Endothelial cell (in vitro differentiated cells): ENCODE data around the gene FUCA1. TPM values are rescaled to one million over a fixed set of nuclear protein-coding genes. Genes with fewer than 3 reads are reported as not detected.
"Not testable (repeated sequence)": the region's sequence is repeated elsewhere in the genome, so short reads cannot be mapped to it uniquely, and the experiment has no call there.

ENCODE experiments used
- DNase-seq: peaks from one replicate; pipeline ENCODE4 v3.0.0; 2021; ENCODE audit warnings: low spot score
- H3K27ac Mint-ChIP-seq: one replicate; pipeline ENCODE4 v1.8.0; 2021; ENCODE audit warnings: mixed read lengths, inconsistent platforms; ENCODE audit not compliant: unreplicated experiment
- H3K27me3 Mint-ChIP-seq: one replicate; pipeline ENCODE4 v1.8.0; 2021; ENCODE audit warnings: mild to moderate bottlenecking, moderate library complexity, mixed read lengths, inconsistent platforms; ENCODE audit not compliant: unreplicated experiment
- H3K36me3 Mint-ChIP-seq: one replicate; pipeline ENCODE4 v1.8.0; 2021; ENCODE audit warnings: mild to moderate bottlenecking, low read depth, mixed read lengths, inconsistent platforms; ENCODE audit not compliant: unreplicated experiment
- H3K4me1 Mint-ChIP-seq: one replicate; pipeline ENCODE4 v1.8.0; 2021; ENCODE audit warnings: mild to moderate bottlenecking, mixed read lengths, inconsistent platforms; ENCODE audit not compliant: unreplicated experiment
- H3K4me3 Mint-ChIP-seq: one replicate; pipeline ENCODE4 v1.8.0; 2021; ENCODE audit warnings: mild to moderate bottlenecking, mixed read lengths, inconsistent platforms; ENCODE audit not compliant: unreplicated experiment
- H3K9me3 Mint-ChIP-seq: one replicate; pipeline ENCODE4 v1.8.0; 2021; ENCODE audit warnings: mixed read lengths, inconsistent platforms; ENCODE audit not compliant: unreplicated experiment
- total RNA-seq: library from RNA; stranded (reverse); fragmentation: NEBNext Ultra II Directional; extraction: Animal tissue kit (Norgen Biotek cat#: 25700); gene quantifications from one replicate; pipeline ENCODE4 v1.2.1, GENCODE V29; 2021; ENCODE audit not compliant: unreplicated experiment
- TF ChIP-seq, protein P1 (sequence below): fragments of 200-600 bp; sonication (generic); IDR thresholded peaks from one replicate; pipeline ENCODE4 v1.5.0; 2021; ENCODE audit warnings: antibody characterized with exemption; ENCODE audit not compliant: unreplicated experiment

FUCA1 gene
- total RNA-seq, 1 donor from 2014 or later = 6.1 TPM

DNA sequence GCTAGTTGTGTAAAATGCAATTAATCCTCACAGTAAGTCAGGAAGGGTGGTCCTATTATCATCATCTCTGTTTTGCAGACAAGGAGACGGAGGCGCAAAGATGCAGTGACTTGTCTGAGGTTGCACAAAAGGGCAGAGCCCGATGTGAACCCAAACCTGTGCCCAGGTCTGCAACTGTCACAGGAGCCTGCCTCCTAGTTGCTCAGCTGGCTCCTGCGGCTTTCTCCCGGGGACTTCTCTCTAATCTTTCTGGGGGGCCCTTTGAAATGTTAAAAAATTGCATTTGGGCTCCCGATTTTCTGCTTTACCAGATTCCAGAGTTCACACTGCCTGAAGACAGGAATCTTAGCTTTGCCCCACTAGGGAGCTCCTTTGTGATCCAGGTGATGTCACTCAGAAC is 35.7 kb upstream of the FUCA1 start:
- Mint-ChIP-seq H3K27ac (no peak overlapping the region), H3K27me3 (peaks cover 19% of the 10 kb centered on the region), H3K9me3 (no peaks in the 10 kb centered on the region), H3K4me1 (no peaks in the 10 kb centered on the region), H3K36me3 (no peaks in the 10 kb centered on the region), H3K4me3 (no peak overlapping the region)
- no peak for DNase-seq
- TF ChIP-seq, protein P1, sequence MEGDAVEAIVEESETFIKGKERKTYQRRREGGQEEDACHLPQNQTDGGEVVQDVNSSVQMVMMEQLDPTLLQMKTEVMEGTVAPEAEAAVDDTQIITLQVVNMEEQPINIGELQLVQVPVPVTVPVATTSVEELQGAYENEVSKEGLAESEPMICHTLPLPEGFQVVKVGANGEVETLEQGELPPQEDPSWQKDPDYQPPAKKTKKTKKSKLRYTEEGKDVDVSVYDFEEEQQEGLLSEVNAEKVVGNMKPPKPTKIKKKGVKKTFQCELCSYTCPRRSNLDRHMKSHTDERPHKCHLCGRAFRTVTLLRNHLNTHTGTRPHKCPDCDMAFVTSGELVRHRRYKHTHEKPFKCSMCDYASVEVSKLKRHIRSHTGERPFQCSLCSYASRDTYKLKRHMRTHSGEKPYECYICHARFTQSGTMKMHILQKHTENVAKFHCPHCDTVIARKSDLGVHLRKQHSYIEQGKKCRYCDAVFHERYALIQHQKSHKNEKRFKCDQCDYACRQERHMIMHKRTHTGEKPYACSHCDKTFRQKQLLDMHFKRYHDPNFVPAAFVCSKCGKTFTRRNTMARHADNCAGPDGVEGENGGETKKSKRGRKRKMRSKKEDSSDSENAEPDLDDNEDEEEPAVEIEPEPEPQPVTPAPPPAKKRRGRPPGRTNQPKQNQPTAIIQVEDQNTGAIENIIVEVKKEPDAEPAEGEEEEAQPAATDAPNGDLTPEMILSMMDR = no peak

DNA sequence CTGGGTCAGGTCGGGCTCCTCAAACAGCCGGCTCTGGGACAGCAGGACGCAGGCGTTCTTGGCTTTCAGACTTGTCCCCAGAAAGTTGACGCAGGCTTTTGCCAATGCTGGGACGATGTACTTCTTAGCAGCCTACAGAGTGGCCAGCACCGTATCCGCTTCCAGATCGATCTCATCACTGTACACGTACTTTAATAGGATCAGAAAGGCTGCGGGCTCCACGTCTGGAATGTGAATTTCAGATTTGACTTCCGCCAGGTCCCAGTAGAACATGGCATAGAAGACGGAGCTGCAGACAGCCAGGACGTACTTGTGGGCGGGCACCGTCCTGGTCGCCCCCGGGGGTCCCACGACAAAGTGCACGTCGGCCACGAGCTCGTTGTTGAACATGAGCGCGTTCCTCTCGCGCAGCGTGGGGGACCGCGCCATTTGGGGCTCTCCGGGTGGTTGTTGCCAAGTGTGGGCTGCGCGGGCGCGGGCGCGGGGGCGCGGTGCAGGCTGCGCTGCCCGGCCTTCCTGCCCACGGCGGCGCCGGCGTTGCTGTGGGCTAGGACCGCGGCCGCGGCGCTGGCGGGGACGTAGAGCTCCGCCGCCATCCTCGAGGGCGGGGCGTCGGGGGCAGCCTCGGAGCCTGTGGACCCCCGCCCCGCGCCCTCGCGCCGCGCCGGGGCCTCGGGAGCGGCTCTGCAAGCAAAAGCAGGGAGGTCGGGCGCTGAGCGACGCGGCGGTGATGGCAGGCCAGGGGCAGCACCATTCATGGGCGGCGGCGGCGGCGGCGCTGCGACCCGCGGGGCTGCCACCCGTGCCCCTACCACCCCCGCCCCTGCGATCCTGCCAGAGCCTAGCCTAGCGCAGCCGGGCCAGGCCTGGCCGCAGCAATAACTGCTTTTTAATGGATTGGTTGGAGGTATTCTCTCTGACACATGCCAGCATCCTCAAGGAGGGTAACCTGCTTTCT is 34.5 kb upstream of the FUCA1 start:
- Mint-ChIP-seq H3K4me1 (no peaks in the 10 kb centered on the region), H3K9me3 (no peaks in the 10 kb centered on the region), H3K4me3 (no peak overlapping the region), H3K27me3 (peaks cover 19% of the 10 kb centered on the region), H3K27ac (no peak overlapping the region), H3K36me3 (no peaks in the 10 kb centered on the region)
- TF ChIP-seq, protein P1 = no peak
- no peak for DNase-seq

DNA sequence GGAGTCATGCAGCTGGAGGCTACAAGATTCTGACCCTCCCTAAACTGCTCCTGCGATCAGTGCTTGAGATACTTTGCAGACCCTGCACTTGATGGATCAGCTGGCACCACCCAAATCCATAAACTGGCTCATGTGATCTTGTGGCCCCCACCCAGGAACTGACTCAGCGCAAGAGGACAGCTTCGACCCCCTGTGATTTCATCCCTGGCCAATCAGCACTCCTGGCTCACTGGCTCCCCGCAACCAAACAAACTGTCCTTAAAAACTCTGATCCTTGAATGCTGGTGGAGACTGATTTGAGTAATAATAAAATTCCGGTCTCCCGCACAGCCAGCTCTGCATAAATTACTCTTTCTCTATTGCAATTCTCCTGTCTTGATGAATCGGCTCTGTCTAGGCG is 31.9 kb upstream of the FUCA1 start:
- H3K4me1 Mint-ChIP-seq, H3K36me3 Mint-ChIP-seq, H3K27ac Mint-ChIP-seq, H3K9me3 Mint-ChIP-seq, DNase-seq, H3K4me3 Mint-ChIP-seq: not testable (repeated sequence)
- peaks cover 20% of the 10 kb centered on the region for H3K27me3 Mint-ChIP-seq

DNA sequence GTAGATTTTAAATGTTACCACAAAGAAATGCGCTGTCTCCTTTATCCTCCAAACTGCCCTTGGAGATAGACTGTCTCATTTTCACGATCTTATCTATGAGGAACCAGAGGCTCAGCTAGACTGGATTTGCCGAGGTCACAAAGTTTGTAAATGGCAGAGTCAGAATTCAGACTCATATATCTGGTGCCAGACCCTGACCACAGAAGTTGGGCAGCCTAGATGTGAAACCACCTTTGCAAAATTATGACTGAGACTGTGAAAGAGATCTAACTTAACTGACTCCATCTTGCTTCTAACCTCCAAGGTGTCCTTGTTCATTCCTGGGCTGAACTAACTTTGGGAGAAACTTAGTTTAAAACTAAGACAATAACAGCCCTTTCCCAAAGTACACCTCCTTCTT is 31.0 kb upstream of the FUCA1 start:
- H3K27me3 Mint-ChIP-seq = peaks cover 20% of the 10 kb centered on the region
- no peak overlapping the region for H3K27ac Mint-ChIP-seq
- H3K9me3 Mint-ChIP-seq = no peaks in the 10 kb centered on the region
- DNase-seq = no peak
- TF ChIP-seq, protein P1 = no peak
- no peak overlapping the region for H3K4me3 Mint-ChIP-seq
- H3K4me1 Mint-ChIP-seq = peaks cover 6% of the 10 kb centered on the region
- H3K36me3 Mint-ChIP-seq = no peaks in the 10 kb centered on the region

DNA sequence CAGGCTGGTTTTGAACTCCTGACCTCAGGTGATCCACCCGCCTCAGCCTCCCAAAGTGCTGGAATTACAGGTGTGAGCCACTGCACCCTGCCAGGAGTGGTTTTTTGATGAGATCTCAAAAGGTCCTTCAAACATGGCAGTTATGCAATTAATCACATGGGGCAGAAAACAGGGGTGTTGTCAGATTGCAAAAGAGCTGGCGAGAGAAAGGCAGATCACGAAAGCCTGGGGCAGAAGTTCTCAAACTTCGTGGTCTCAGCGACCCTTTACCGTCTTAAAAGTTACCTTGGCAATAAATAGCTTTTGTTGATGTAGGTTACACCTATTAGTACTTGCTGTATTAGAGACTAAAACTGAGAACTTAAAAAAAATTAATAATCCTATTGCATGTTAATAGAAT is 29.0 kb upstream of the FUCA1 start:
- H3K27ac Mint-ChIP-seq = no peak overlapping the region
- no peaks in the 10 kb centered on the region for H3K36me3 Mint-ChIP-seq

More for the DNA sequence above, 29.0 kb upstream of the FUCA1 start:
- Mint-ChIP-seq H3K4me3 (no peak overlapping the region), H3K4me1 (peaks cover 6% of the 10 kb centered on the region), H3K9me3 (no peaks in the 10 kb centered on the region), H3K27me3 (peaks cover 14% of the 10 kb centered on the region)
- DNase-seq = no peak
- TF ChIP-seq, protein P1 = no peak
